ENCODE measurements around the gene TMPRSS9.
"Not testable (repeated sequence)": the region's sequence is repeated elsewhere in the genome, so short reads cannot be mapped to it uniquely, and the experiment has no call there.

Gene TMPRSS9

DNA sequence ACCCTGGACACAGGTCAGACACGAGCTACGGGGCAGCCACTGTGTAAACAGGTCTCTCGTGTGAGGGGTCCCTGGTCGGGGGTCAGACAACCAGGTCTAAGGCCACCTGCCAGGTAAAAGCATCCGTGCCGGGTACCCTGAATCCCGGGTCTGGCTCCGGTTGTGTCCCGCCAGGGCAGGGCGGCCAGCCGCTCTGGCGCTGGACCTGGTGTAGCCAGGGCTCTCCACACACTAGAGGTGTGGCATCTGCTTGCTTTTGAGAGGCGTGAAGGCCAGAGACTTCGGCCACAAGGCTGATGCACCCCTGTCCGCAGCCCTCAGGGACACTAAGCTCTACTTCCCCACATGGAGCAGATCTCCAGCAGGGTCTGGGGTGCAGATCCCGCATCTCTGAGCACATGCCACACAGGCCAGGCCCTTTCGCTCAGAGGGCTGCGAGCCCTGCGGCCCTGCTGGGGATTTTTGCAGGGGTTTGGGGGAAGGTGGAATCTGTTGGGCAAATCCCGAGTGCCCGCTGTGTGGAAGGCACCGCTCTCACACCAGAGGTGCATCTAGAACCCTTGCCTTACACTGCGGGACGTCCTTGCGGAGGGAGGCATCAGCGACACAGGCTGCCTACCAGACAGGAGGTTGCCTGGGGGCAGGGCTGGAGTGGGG is 81.2 kb downstream of the TMPRSS9 start:
- no peak for DNase-seq

DNA sequence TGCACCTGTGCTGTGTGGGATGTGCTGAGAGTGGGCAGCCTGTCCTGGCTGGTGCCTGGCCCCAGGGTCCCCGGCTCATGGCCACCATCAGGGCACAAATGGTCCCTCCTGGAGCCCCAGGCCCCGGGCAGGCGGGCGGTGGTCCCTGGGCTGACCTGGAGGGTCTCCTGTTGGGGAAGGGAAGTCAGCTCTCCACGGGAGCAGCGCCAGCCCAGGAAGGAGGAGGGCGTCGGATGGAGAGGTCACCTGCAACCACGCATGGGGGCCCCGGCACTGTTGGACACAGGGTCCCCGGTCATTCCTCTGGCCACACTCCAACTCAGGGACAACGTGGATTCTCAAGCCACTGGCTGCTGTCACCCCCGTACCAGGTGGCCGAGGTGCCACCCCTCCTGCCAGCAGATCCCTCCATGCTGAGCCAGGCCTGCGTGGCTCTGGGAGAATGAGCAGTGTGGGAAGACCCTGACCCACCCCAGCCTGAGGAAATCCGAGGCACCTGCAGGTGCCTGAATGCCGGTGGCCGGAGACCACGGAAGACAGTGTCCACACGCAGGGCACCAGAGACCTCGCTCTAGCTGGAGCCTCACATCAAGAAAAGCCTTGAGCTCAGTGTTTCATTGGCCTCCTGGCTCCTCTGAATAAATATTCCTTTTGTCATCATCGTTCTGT is 83.2 kb downstream of the TMPRSS9 start:
- no peak for DNase-seq

GRCh38 chr19:2443785-2444182 is 83.7 kb downstream of the TMPRSS9 start:
- no peak for DNase-seq

- no peak for DNase-seq
Measured at GRCh38 chr19:2444251-2445002, 84.4 kb downstream of the TMPRSS9 start.

DNA sequence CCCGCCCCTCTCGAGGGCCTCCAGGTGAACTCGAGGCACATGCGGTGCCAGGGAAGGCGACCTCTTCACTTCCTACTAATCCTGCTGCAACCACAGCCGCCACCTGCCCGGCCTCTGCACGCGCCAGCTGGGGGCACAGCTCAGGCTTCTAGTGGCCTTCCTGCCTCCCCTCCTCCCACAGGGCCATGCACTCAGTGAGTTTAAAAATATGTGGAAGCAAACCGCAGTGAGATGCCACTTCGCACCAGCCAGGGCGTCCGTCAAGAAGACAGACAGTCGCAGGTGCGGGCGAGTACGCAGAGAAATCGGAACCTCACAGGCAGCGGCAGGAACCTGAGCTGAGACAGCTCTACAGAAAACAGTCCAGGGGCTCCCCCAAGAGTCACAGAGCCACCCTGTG is 86.3 kb downstream of the TMPRSS9 start:
- DNase-seq: no peak

DNA sequence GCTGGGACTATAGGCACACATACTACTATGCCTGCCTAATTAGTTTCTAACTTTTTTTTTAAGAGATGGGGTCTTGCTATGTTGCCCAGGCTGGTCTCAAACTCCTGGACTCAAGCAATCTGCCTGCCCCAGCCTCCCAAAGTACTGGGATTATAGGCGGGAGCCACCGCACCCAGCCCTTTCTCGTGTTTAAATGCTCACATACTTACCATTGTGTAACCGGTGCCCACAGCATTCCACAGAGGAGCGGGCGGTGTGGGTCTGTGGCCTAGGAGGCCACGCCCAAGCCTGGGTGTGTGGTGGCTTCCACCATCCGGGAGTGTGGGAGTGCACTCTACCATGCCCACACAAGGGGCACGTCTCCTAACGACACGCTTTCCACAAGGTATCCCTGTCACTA is 89.0 kb downstream of the TMPRSS9 start:
- no peak for DNase-seq

DNA sequence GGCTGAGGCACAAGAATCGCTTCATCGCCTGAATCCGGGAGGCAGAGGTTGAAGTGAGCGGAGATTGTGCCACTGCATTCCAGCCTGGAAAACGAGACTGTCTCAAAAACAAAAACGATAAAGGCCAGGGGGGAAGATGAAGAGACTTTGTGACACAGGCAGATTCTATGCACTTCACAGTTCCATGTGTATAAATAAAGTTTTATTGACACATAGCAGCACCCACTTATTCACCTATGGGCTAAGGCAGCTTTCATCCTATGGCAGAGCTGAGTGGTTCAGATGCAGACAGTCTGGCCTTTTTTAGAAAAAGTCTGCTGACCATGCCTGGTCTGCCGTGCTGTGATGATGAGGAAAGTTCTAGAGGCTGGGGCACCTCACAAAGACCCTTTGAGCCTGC is 91.1 kb downstream of the TMPRSS9 start:
- no peak for DNase-seq

DNA sequence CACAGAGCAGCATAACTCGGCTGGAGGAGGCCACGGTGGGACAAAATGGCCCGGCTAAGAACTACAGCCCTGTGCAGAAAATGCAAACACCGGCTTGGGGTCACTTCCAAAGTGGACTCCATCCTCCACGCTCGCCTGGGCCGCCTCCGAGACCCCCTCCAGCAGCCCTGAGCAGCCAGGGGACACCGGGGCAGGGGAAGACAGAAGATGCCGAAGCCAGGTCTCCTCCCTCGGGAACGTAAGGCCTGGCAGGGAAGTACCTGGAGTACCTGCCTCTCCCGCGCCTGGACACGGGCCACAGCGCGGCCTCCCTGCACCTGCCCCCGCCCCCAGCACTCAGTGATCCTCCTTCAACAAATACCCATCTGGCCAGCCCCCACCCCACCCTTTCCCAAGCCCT is 91.7 kb downstream of the TMPRSS9 start:
- DNase-seq: no peak

- no peak for DNase-seq
Measured at GRCh38 chr19:2453431-2454025, 93.5 kb downstream of the TMPRSS9 start.

- DNase-seq: no peak
Measured at GRCh38 chr19:2454199-2454961, 94.3 kb downstream of the TMPRSS9 start.

DNA sequence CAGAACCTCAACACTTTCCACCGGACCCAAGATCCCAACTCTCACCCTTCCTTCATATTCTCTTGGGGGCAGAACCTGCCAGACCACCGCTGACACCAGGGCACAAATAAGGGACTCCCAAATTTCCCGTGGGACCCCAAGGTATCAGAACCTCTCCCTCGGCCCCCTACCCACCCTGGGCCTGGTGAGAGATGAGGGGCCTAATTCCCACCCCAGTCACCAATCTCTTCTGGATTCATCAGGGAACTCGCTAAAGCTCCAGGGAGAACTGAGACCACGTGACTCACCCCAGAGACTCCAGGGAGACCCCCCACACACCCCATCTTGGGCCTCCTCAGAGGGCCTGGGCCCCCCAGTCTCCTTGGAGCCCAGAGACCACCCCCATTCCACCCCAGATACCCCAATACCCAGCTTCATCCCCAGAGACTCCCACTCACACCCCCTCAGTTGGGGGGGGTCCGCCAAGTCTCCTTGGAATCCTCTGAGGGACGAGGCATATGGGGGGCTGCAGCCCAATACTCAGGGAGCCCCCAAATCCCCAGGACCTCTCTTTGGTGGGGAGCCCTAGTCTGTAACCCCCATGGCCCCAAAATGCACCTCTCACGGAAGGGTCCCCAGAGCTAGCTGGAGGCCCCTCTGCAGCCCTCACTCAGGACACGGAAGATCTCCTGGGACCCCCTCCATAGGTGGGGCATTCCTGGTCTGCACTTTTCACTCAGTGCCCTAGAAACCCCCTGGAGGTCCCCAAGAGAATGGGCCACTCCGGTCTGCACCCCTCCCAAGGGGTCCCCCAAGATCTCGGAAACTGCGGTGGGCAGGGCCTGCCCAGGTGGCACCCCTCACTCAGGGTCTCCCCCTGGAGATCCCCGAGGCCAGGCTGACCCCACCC is 95.1 kb downstream of the TMPRSS9 start:
- DNase-seq: no peak

GRCh38 chr19:2455851-2456570 is 95.9 kb downstream of the TMPRSS9 start:
- no peak for DNase-seq

- DNase-seq: no peak
Measured at GRCh38 chr19:2457394-2458037, 97.5 kb downstream of the TMPRSS9 start.

GRCh38 chr19:2458054-2458453 is 98.0 kb downstream of the TMPRSS9 start:
- DNase-seq: no peak

DNA sequence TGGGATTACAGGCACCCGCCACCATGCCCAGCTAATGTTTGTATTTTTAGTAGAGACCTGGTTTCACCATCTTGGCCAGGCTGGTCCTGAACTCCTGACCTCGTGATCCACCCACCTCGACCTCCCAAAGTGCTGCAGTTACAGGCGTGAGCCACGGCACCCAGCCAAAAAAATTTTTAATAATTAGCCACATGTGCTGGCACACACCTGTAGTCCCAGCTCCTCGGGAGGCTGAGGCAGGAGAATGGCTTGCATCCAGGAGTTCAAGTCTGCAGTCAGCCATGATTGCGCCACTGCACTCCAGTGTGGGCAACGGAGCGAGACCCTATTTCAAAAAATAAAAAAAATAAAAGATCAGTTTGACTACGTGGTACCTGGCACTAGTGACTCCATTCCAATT is 98.7 kb downstream of the TMPRSS9 start:
- DNase-seq: not testable (repeated sequence)

GRCh38 chr19:2460245-2460644 is 100.2 kb downstream of the TMPRSS9 start:
- no peak for DNase-seq

- peak; percentile 79 for DNase-seq
Measured at GRCh38 chr19:2461751-2462634, 101.9 kb downstream of the TMPRSS9 start.

DNA sequence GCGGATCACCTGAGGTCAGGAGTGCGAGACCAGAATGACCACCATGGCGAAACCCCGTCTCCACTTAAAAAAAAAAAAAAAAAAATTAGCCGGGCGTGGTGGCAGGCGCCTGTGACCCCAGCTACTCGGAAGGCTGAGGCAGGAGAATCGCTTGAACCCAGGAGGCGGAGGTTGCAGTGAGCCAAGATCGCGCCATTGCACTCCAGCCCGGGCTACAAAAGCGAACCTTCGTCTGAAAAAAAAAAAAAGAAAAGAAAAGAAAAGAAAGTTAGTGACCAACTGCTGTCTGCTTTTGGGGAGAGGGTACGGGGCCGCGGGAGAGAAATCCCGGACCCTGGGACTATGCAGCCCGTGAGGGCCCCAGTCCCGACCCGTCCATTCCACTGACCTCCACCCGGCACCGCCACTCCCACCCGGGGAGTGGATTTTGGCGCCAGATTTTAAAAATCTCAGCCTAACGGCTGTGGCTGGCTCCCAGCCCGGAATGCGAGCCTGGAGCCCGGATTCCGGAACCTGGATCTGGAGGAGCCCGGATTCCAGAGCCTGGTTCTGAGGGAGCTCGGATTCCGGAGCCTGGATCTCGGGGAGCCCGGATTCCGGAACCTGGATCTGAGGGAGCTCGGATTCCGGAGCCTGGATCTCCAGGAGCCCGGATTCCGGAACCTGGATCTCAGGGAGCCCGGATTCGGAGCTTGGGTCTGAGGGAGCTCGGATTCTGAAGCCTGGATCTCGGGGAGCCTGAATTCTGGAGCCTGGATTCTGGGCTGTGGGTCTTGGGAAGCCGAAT is 102.8 kb downstream of the TMPRSS9 start:
- peak; percentile 86 for DNase-seq

DNA sequence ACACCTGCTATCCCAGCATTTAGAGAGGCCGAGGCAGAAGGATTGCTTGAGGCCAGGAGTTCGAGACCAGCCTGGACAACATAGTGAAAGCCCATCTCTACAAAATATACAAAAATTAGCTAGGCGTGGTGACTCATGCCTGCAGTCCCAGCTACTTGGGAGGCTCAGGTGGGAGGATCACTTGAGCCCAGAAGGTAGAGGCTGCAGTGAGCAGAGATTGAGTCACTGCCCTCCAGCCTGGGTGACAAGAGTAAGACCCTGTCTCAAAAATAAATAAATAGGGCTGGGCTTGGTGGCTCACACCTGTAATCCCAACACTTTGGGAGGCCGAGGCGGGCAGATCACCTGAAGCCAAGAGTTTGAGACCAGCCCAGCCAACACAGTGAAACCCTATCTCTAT is 103.6 kb downstream of the TMPRSS9 start:
- not testable (repeated sequence) for DNase-seq

Data from NCI-H345 (cell line).